GM18526 (cell line): ENCODE data around the gene CLCA4.

Experiments
- POLR2A ChIP-seq: IDR thresholded peaks from 3 replicates; pipeline ENCODE4 v1.6.1; 2011; ENCODE audit not compliant: insufficient read length; ENCODE audit errors: extremely low read depth

Gene CLCA4, protein sequence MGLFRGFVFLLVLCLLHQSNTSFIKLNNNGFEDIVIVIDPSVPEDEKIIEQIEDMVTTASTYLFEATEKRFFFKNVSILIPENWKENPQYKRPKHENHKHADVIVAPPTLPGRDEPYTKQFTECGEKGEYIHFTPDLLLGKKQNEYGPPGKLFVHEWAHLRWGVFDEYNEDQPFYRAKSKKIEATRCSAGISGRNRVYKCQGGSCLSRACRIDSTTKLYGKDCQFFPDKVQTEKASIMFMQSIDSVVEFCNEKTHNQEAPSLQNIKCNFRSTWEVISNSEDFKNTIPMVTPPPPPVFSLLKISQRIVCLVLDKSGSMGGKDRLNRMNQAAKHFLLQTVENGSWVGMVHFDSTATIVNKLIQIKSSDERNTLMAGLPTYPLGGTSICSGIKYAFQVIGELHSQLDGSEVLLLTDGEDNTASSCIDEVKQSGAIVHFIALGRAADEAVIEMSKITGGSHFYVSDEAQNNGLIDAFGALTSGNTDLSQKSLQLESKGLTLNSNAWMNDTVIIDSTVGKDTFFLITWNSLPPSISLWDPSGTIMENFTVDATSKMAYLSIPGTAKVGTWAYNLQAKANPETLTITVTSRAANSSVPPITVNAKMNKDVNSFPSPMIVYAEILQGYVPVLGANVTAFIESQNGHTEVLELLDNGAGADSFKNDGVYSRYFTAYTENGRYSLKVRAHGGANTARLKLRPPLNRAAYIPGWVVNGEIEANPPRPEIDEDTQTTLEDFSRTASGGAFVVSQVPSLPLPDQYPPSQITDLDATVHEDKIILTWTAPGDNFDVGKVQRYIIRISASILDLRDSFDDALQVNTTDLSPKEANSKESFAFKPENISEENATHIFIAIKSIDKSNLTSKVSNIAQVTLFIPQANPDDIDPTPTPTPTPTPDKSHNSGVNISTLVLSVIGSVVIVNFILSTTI

DNA sequence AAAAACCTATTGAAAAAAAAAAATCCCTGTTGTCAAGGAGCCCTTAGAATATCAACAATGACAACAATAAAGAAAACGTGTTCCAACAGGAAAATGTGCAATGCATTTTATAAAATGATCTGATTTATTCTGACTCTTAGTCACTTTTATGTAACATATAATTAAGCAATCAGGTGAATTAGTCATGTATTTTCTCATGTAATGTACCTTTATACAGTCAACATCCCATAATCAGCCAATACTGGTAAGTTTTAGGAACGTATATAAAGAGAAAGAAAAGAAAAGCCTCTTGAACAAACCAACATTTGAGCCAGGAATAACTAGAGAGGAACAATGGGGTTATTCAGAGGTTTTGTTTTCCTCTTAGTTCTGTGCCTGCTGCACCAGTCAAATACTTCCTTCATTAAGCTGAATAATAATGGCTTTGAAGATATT lies at the start of gene CLCA4:
Gene CLCA4 (plus strand): TSS at position 292 of the 435 bp plus-strand sequence. CDS start 42 bp downstream, at position 334.
- no peak for TF ChIP-seq POLR2A

DNA sequence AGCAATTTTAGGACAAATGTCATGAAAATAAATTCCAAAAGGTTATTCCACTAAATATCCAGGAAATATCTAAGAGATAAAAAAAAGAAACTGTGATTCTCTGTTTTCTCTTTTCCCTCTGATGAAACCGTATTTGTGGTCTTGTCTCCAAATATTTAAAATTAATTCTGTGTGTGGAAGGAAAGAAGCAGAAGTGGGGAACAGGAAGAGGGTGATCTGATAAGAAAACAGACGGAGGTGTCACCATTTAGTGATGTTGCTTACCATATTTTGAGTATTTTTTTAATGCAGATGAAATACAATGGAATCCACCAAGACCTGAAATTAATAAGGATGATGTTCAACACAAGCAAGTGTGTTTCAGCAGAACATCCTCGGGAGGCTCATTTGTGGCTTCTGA lies 48.6 kb upstream of the CLCA4 start:
- no peak for TF ChIP-seq POLR2A

DNA sequence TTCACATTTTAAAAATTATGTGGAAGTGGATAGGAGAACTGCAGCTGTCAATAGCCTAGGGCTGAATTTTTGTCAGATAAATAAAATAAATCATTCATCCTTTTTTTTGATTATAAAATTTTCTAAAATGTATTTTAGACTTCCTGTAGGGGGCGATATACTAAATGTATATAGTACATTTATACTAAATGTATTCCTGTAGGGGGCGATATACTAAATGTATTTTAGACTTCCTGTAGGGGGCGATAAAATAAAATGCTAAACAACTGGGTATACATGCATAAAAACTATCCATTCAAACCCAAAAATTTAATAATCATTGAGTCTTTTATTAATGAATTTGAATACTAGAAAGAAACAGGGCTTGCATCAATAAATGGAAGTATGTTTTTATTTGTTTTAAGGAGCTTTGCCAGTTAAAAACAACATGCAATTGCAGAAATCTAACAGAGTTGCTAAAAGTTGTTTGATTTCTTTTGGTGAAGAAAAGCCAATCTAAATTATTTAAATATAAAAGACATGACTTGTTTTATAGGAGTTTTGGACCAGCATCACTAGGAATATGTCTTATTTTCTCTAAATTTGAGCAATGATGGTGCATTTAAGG lies 46.8 kb upstream of the CLCA4 start:
- TF ChIP-seq POLR2A, result no peak

DNA sequence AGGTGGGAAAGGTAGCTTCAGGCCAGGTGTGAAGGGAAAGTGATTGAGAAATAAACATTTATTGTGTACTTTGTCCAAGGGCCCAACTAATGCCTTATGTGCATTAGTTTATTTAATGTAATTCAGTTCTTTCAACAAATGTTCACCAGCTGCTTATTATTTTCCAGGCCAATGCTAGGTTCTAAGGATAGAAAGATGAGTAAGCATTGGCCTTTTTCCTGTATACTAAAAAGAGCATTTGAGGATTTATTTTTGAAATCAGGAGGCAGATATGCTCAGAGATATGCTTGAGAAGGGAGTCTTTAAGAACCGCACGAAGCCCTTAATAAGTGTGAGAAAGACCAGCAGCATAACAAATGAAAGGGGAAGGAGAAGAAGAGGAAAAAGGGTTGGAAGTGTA lies 46.2 kb upstream of the CLCA4 start:
- TF ChIP-seq POLR2A, result no peak

DNA sequence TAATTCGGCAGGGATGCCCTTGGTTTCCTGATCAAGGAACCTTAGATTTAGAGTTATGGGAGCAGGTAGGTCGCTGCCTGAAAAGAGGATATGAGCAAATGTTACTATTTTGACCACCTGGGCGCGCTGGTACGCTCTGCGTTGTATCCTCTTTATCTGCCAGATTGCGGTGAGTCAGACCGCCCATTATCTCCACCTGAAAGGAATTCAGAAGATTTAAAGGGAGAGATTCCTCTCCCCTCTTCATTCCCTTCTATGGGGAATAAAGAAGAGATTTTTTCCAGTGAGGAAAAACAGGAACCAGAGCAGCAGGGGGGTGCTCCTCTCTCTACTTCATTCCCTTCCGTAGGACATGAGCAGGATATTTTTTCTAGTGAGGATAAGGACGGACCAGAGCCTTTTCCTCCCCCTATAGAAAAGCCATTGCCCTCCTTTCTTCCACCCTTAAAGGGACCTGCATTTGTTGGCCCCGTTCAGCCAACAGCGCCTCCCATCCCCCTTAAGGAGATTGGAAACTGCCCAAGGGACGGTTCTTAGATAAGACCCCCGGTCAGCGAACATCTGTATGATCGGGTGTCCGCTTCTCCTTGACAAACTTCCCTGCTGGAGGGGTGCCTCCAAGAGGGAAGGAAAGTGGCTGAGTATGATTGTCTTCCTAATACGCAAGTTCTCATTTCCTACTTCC lies 44.0 kb upstream of the CLCA4 start:
- TF ChIP-seq POLR2A, result no peak

DNA sequence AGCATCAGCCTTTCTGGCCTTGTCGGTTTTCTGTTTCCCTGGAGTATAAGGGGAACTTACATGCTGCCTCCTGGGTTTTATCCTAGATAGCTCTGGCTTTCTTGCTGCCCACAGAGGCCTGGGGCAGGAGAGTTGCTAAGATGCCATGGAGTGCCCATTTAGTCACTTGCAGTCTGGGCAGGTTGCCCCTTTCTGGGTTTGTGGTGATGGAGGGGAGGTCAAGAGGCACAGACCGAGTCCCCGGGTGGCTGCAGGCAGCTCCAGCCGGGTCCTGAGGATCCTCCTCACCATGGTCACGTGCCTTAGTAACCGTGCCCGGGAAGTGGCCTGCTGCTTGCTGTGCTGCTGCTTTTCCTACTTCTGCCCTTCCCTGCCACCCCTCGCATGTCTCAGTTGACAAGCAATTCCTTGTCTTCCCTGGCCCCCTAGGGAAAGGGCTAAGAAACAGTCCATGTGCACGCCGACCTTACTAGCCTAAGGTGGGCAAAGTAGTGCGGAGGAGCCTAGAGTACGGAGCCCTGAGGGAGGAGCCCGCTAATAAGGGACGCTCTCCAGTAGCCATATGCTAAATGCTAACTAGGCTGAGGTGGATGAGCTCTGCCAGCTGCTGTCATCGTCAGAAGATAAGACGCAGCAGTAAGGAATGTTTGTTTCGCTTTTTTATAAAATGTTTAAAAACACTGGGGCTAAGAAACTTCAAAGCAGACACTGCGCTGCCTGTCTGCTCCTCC lies 43.3 kb upstream of the CLCA4 start:
- no peak for TF ChIP-seq POLR2A

DNA sequence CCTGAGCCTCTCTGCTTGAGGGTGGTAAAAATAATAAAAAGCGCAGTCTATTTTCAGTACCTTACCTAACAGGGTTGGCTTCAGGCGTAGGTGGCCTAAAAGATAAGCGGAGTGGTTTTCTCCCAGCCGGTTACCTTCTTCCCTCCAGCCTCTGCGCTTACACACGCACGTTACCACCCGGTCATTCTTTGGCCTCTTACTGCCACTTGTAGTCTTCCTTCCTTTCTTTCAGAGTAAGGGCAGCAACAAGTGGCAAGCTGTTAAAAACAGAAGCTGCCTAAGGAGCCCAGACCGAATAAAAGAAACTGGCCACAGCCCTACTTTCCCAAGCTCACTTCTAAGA lies 42.8 kb upstream of the CLCA4 start:
- no peak for TF ChIP-seq POLR2A

DNA sequence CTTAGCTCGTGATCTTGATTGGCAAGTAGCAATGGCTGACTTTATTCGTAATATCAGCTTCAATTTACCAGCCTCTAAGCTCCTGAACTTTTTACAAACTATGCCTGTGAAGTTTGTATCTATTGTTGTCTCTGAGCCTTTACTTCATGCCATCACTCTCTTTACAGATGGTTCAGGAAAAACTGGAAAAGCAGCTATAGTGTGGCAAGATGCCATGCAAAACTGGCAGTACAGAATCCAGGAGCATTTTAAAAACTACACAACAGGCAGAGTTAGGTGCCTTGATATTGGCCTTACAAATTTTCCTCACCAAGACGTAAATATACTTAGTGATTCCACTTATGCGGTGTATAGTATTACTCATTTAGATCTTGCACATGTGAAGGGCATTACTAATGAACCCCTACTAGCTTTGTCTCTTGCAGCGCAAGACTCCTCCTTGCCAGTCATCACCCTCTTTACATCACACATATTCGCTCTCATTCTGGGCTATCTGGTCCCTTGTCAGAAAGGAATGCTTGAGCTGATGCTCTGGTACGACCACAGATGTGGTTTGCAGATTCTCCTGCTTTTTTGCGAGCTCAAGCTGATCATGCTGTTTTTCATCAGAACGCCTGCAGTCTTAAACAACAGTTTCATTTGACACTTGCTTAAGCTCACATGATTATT lies 41.8 kb upstream of the CLCA4 start:
- no peak for TF ChIP-seq POLR2A

DNA sequence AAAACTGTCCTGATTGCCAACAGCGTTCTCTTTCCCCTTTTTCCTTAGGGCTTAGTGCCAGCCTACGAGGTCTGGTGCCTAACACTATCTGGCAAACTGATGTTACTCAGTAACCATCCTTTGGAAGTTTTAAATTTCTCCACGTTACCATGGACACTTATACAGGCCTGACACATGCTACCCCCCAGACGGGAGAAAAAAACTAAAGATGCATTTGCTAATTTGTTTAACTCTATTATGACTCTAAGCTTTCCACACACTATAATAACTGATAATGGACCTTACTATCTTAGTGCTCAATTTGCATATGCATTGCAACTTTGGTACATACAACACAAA lies 41.3 kb upstream of the CLCA4 start:
- TF ChIP-seq POLR2A, result no peak

DNA sequence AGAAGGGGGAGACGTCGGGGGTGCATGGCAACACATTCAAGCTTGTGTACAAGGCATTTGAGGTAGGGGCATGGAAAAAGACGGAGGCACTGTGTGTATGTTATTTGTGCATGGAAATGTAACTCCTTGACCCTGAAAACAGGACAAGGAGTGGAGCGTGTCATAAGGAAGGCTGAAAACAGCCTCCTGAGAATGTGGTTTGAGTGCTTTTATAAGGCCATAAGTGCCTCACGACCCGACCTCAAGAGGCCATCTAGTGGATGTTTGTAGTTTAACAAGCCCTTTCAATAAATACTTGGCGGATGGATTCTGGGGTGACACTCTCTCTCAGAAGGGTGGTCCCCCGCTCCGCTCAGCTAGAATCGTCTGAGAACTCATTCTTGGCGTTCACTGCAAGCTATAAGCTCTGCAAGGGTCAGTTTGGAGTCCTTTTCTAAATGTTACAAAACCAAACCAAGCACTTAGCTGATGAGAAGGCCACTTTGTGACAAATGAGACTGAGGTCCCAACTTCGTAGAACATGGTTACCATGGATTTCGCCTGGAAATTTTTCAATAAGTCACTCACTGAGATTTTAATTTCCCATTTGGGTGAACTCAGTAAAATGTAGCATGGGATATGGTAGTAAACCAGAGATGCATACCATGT lies 38.8 kb upstream of the CLCA4 start:
- no peak for TF ChIP-seq POLR2A

DNA sequence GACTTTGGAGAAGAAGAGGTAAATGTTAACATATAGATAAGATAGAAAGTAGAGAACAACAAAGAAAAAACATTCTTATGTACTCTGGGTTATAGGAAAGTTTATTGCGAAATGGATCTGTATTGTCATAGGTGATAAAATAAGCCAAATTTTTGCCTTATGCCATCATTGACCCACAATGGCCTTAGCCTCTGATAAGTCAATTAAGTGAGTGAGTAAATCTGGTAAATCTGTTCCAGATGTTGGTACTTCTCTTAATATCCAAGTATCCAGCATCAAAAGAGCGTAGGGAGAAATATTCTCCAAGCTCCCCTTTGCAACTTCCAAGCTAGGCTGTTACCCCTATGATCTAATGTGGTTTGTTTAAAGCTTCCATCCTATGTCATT lies 38.3 kb upstream of the CLCA4 start:
- TF ChIP-seq POLR2A, result no peak

DNA sequence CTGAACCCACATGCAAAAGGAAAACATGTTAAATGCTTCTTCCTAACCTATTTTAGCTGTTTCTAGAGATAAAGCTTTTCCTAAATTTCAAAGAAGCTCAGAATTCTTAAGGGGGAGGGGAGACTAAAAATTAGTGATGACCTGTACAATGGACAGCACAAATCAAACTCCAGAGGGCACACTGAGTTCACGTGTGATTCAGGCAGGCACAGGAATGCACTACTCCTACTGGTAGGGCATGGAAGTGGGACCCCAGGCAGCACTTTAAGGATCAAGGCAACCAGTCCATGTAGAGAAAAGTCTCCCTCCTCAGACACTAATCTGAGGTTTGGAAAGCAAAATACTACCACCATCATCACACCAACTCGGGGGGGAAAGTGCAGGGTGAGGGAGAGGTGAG lies 31.3 kb upstream of the CLCA4 start:
- TF ChIP-seq POLR2A, result no peak

DNA sequence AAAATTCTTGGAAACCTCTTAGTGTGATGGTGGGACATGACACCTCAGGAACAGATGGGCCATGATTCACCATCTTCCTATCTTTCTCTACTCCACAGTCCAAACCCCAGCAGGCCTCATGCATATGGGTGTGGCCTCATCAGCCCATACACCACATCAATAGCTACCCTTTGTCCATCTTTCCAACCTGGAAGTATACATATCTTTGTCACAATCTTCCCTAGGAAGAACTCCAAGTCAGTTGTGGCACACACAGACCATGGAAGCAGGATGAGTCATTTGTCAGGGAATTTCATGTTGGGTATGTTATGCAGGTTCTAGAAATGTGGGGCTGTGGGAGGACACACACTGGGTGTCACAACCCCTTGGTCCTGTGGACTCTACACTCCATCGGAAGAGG lies 30.5 kb upstream of the CLCA4 start:
- no peak for TF ChIP-seq POLR2A

DNA sequence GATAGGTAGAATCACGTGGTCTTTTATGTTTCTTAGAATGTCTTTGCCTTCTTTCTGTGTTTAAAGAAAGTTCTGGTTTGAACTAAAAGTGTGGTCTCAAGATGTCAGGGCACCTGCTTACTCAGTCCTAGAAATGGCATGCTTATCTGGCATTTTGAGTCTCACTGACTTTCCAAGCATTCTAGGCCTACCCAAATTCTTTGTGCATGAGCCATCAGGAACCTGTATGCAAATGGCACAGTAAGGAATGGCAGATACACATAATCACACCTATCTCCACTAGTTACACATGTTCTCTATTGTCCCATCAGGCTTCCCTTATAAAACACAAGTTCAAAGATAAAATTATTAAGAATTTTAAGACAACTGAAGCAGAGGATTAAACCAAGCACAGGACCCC lies 29.5 kb upstream of the CLCA4 start:
- TF ChIP-seq POLR2A, result no peak
